Uterus (tissue), 2 donors: ENCODE results near the gene CGNL1.

ENCODE experiments used
- CTCF ChIP-seq, 4 experiments: fragments of 200-600 bp in 2 of 4; fragments of 450-650 bp in 2 of 4; sonication (generic) in 2 of 4; IDR thresholded peaks; one replicate each; pipeline ENCODE4 v1.5.1; 2016 to 2019; ENCODE audit warnings: antibody characterized with exemption in 4 of 4, mild to moderate bottlenecking in 2 of 4, moderate library complexity in 1 of 4
- POLR2A ChIP-seq, 2 donors: fragments of 450-650 bp; IDR thresholded peaks; one replicate each; pipeline ENCODE4 v1.6.1; 2016; ENCODE audit warnings: antibody characterized with exemption in 2 of 2, mild to moderate bottlenecking in 1 of 2, moderate library complexity in 1 of 2

GRCh38 chr15:57566834-57567233, 190.5 kb downstream of the CGNL1 start:
- no peak for TF ChIP-seq CTCF (IDR thresholded peaks at IDR 0.05)
- TF ChIP-seq POLR2A (IDR thresholded peaks at IDR 0.05), result no peak
